NCI-H510A treated with DMSO at 0.1 percent for 48 hours (cell line): ENCODE data around the gene TMEM200A.

Source experiments
- DNase-seq: peaks from one replicate; lab custom pipeline; 2025; lab: John Stamatoyannopoulos, UW

The TMEM200A gene

GRCh38 chr6:130425537-130425936 lies 59.7 kb downstream of the TMEM200A start:
- no peak for DNase-seq

GRCh38 chr6:130426066-130426721 lies 60.4 kb downstream of the TMEM200A start:
- DNase-seq: no peak

- DNase-seq: no peak
Measured at GRCh38 chr6:130431346-130431852, 65.6 kb downstream of the TMEM200A start.

GRCh38 chr6:130432838-130433237 lies 67.0 kb downstream of the TMEM200A start:
- DNase-seq: no peak

- DNase-seq: no peak
Measured at GRCh38 chr6:130434174-130434873, 68.5 kb downstream of the TMEM200A start.

- no peak for DNase-seq
Measured at GRCh38 chr6:130435181-130435580, 69.4 kb downstream of the TMEM200A start.

- DNase-seq: no peak
Measured at GRCh38 chr6:130437961-130438360, 72.1 kb downstream of the TMEM200A start.

GRCh38 chr6:130447374-130447773 lies 81.6 kb downstream of the TMEM200A start:
- no peak for DNase-seq

GRCh38 chr6:130452336-130452735 lies 86.5 kb downstream of the TMEM200A start:
- no peak for DNase-seq

- no peak for DNase-seq
Measured at GRCh38 chr6:130453230-130453629, 87.4 kb downstream of the TMEM200A start.

- no peak for DNase-seq
Measured at GRCh38 chr6:130457605-130458004, 91.8 kb downstream of the TMEM200A start.

GRCh38 chr6:130459316-130459715 lies 93.5 kb downstream of the TMEM200A start:
- no peak for DNase-seq

- DNase-seq: no peak
Measured at GRCh38 chr6:130460934-130461333, 95.1 kb downstream of the TMEM200A start.

- DNase-seq: no peak
Measured at GRCh38 chr6:130466052-130466747, 100.4 kb downstream of the TMEM200A start.

- no peak for DNase-seq
Measured at GRCh38 chr6:130466748-130467061, 100.9 kb downstream of the TMEM200A start.

- DNase-seq: no peak
Measured at GRCh38 chr6:130467146-130468050, 101.6 kb downstream of the TMEM200A start.

GRCh38 chr6:130470766-130471165 lies 104.9 kb downstream of the TMEM200A start:
- no peak for DNase-seq

- no peak for DNase-seq
Measured at GRCh38 chr6:130473886-130474285, 108.1 kb downstream of the TMEM200A start.

- no peak for DNase-seq
Measured at GRCh38 chr6:130482645-130483390, 117.0 kb downstream of the TMEM200A start.

GRCh38 chr6:130485870-130486269 lies 120.1 kb downstream of the TMEM200A start:
- no peak for DNase-seq

GRCh38 chr6:130486417-130486816 lies 120.6 kb downstream of the TMEM200A start:
- no peak for DNase-seq
